ENCODE results near the gene QRSL1.
"Not testable (repeated sequence)": the region's sequence is repeated elsewhere in the genome, so short reads cannot be mapped to it uniquely, and the experiment has no call there.

QRSL1 gene, protein sequence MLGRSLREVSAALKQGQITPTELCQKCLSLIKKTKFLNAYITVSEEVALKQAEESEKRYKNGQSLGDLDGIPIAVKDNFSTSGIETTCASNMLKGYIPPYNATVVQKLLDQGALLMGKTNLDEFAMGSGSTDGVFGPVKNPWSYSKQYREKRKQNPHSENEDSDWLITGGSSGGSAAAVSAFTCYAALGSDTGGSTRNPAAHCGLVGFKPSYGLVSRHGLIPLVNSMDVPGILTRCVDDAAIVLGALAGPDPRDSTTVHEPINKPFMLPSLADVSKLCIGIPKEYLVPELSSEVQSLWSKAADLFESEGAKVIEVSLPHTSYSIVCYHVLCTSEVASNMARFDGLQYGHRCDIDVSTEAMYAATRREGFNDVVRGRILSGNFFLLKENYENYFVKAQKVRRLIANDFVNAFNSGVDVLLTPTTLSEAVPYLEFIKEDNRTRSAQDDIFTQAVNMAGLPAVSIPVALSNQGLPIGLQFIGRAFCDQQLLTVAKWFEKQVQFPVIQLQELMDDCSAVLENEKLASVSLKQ

DNA sequence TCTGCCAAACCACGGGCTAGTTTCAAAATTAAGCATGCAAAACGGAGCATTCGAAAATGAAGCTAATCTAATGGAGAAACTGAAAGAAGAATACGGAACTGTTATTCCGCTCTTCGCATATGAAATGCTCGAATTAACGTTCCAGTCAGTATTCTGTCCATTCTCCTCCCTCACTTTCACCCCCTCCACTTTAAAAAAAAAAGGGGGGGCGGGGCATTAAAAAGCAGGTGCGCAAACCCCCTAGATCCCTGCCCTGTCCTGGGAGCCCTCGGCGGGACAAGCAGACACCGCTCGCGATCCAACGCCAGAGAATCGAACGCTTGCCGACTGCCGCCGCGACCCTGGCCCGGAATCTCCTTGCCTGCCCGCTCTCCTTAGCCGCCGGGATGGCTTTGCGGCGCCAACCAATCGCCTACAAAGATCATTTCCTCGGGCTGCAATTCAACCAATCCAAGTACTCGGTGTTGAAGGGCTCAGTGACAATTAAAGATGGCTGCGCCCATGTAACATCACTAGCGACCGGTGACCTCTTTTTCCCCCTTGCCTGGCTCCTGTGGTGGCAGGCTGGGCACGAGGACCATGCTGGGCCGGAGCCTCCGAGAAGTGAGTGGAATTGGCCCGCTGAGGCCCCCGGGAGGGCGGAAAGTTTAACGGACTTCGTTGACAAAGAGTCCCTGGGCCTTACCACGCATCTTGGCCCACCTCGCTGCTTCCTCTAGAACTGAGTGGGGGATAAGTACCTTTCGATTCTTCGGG is at the start of gene QRSL1, which contains the start of gene RTN4IP1:
TSS of gene QRSL1 (plus strand) at position 476 of the 756 bp plus-strand sequence. CDS start at position 580, 104 bp downstream.
TSS of gene RTN4IP1 (minus strand) at position 396 of the 756 bp plus-strand sequence. CDS start 477 bp downstream, outside the sequence.
- Histone ChIP-seq H3K9ac (peak within 1 kb of the TSS; percentile 90), H2AFZ (ENCODE audit: low read depth) (peak within 1 kb of the TSS; percentile 85), H3K4me3 (IDR thresholded peaks at IDR 0.05; ENCODE audit: insufficient read depth, low read depth, low read length) (no peak within 1 kb of the TSS), H3K4me1 (ENCODE audit: low read depth, poor library complexity, severe bottlenecking) (peaks cover 14% of the 10 kb centered on the region), H3K27me3 (ENCODE audit: insufficient read depth, low read depth) (no peaks in the 10 kb centered on the region), H3K4me2 (peak within 1 kb of the TSS; percentile 82), H4K20me1 (ENCODE audit: insufficient read depth) (no peaks in the 10 kb centered on the region), H3K27ac (peak within 1 kb of the TSS; percentile 84), H3K36me3 (ENCODE audit: insufficient read depth) (no peaks in the 10 kb centered on the region), H3K79me2 (ENCODE audit: insufficient read depth, low read depth) (peaks cover 13% of the 10 kb centered on the region; the same call in 1 of the 2 replicates)
- TF ChIP-seq, protein P1, sequence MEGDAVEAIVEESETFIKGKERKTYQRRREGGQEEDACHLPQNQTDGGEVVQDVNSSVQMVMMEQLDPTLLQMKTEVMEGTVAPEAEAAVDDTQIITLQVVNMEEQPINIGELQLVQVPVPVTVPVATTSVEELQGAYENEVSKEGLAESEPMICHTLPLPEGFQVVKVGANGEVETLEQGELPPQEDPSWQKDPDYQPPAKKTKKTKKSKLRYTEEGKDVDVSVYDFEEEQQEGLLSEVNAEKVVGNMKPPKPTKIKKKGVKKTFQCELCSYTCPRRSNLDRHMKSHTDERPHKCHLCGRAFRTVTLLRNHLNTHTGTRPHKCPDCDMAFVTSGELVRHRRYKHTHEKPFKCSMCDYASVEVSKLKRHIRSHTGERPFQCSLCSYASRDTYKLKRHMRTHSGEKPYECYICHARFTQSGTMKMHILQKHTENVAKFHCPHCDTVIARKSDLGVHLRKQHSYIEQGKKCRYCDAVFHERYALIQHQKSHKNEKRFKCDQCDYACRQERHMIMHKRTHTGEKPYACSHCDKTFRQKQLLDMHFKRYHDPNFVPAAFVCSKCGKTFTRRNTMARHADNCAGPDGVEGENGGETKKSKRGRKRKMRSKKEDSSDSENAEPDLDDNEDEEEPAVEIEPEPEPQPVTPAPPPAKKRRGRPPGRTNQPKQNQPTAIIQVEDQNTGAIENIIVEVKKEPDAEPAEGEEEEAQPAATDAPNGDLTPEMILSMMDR (conservative IDR thresholded peaks at IDR 0.05; ENCODE audit: low read depth, low read length) = no peak

DNA sequence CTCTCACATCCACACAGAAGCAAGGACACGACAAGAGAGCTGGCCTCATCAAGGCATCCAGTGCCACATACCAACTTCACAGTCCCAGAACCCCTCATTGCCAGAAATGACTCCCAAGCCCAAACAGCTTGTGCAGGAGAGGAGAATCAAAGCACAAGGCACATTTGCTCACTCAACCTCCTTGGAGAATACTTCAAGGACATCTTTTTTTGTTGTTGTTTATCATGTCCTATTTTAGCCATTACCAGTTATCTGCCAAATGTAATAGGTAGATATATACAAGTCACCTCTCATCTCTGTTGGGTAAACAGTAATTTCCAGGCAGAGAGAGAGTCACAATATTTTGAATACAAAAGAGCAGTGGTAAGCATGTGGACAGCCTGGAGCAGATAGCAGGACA is 47.9 kb upstream of the QRSL1 start:
- TF ChIP-seq, protein P1 (conservative IDR thresholded peaks at IDR 0.05; ENCODE audit: low read depth, low read length) = no peak
- no peak overlapping the region for H3K9ac ChIP-seq
- no peaks in the 10 kb centered on the region for H3K79me2 ChIP-seq (ENCODE audit: insufficient read depth, low read depth)
- H3K4me2 ChIP-seq = no peak overlapping the region
- H3K27me3 ChIP-seq (ENCODE audit: insufficient read depth, low read depth) = no peaks in the 10 kb centered on the region
- H4K20me1 ChIP-seq (ENCODE audit: insufficient read depth) = no peaks in the 10 kb centered on the region
- no peak overlapping the region for H3K27ac ChIP-seq
- H3K36me3 ChIP-seq (ENCODE audit: insufficient read depth) = no peaks in the 10 kb centered on the region
- H2AFZ ChIP-seq (ENCODE audit: low read depth) = no peak overlapping the region
- H3K4me1 ChIP-seq (ENCODE audit: low read depth, poor library complexity, severe bottlenecking) = no peaks in the 10 kb centered on the region
- no peak overlapping the region for H3K4me3 ChIP-seq (IDR thresholded peaks at IDR 0.05; ENCODE audit: insufficient read depth, low read depth, low read length)

DNA sequence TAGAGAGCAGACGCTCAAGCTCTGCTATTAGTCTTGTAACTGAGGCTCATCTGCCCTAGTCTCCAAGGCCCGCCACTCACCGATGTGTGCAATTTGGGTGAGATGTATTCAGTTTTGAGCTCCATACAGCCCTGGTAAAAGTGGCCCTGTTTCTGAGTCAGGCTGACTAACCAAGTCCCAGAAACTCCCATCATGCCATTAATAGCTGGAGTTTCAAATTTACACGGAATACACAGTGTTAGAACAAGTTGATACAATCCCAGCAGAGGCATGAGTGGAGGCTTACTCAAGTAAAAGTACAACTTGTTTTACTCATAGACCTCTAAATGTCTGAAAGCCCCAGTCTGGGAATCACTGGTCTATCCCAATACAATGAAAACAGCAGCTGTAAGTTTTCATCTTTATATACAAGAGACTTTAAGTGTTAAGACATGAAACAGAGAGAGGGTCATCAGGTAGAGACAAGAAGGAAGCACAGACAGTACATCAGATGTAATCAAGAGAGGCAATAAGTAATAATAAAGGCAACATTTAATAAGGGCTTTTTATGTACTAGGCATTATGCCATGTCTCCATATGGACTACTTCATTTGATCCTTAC is 42.5 kb upstream of the QRSL1 start:
- H3K27me3 ChIP-seq (ENCODE audit: insufficient read depth, low read depth) = no peaks in the 10 kb centered on the region
- no peak overlapping the region for H2AFZ ChIP-seq (ENCODE audit: low read depth)
- no peaks in the 10 kb centered on the region for H3K4me1 ChIP-seq (ENCODE audit: low read depth, poor library complexity, severe bottlenecking)
- no peaks in the 10 kb centered on the region for H3K36me3 ChIP-seq (ENCODE audit: insufficient read depth)
- no peak overlapping the region for H3K27ac ChIP-seq
- H3K9ac ChIP-seq = no peak overlapping the region
- TF ChIP-seq, protein P1 (conservative IDR thresholded peaks at IDR 0.05; ENCODE audit: low read depth, low read length) = no peak
- no peaks in the 10 kb centered on the region for H3K79me2 ChIP-seq (ENCODE audit: insufficient read depth, low read depth)
- H4K20me1 ChIP-seq (ENCODE audit: insufficient read depth) = no peaks in the 10 kb centered on the region
- H3K4me3 ChIP-seq (IDR thresholded peaks at IDR 0.05; ENCODE audit: insufficient read depth, low read depth, low read length) = no peak overlapping the region
- no peak overlapping the region for H3K4me2 ChIP-seq

DNA sequence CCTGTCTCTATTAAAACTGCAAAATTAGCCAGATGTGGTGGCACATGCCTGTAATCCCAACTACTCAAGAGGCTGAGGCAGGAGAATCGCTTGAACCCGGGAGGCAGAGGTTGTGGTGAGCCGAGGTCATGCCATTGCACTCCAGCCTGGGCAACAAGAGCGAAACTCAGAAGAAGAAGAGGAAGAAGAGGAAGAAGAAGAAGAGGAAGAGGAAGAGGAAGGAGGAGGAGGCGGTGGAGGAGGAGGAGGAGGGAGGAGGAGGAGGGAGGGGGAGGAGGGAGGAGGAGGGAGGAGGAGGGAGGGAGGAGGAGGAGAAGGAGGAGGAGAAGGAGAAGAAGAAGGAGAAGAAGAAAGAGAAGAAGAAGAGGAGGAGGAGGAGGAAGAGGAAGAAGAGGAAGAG is 40.4 kb upstream of the QRSL1 start:
- H3K4me1 ChIP-seq (ENCODE audit: low read depth, poor library complexity, severe bottlenecking); H3K27me3 ChIP-seq (ENCODE audit: insufficient read depth, low read depth); H3K4me2 ChIP-seq; H3K79me2 ChIP-seq (ENCODE audit: insufficient read depth, low read depth); H3K9ac ChIP-seq; H3K36me3 ChIP-seq (ENCODE audit: insufficient read depth); H2AFZ ChIP-seq (ENCODE audit: low read depth); H4K20me1 ChIP-seq (ENCODE audit: insufficient read depth); H3K27ac ChIP-seq; H3K4me3 ChIP-seq (IDR thresholded peaks at IDR 0.05; ENCODE audit: insufficient read depth, low read depth, low read length): not testable (repeated sequence)
